Fibroblast of lung (primary cell): Measurements from ENCODE around the gene AGBL4. TPM values are rescaled to one million over a fixed set of nuclear protein-coding genes. Genes with fewer than 3 reads are reported as not detected.

ENCODE experiments used
- DNase-seq, 2 donors: peaks; one replicate each; pipeline versions ENCODE4 v3.0.0 to v3.0.0-alpha.2; 2010; ENCODE audit warnings: low read depth in 2 of 2
- H2AFZ ChIP-seq: 2 replicates; pipeline ENCODE4 v1.5.1; 2012; ENCODE audit warnings: low read length, control low read depth, inconsistent platforms
- H3K27ac ChIP-seq: 2 replicates; pipeline ENCODE4 v1.5.1; 2011; ENCODE audit warnings: low read length, control low read depth; ENCODE audit not compliant: insufficient read depth
- H3K27me3 ChIP-seq: 2 replicates; pipeline ENCODE4 v1.5.1; 2011; ENCODE audit warnings: mild to moderate bottlenecking, low read length; ENCODE audit not compliant: control insufficient read depth, insufficient read depth
- H3K36me3 ChIP-seq: 2 replicates; pipeline ENCODE4 v1.5.1; 2011; ENCODE audit warnings: low read length; ENCODE audit not compliant: control insufficient read depth, insufficient read depth
- H3K4me1 ChIP-seq: 2 replicates; pipeline ENCODE4 v1.5.1; 2011; ENCODE audit warnings: low read length; ENCODE audit not compliant: control insufficient read depth, insufficient read depth; ENCODE audit errors: extremely low read depth
- H3K4me2 ChIP-seq: 2 replicates; pipeline ENCODE4 v1.5.1; 2011; ENCODE audit warnings: low read length, control low read depth; ENCODE audit not compliant: insufficient read depth; ENCODE audit errors: extremely low read depth
- H3K4me3 ChIP-seq, 4 experiments: fragments of 200-600 bp in 1 of 4; sonication (generic) in 1 of 4; replicated peaks in 1 of 4; 2 replicates each; pipeline ENCODE4 v1.5.1; 2011 to 2016; ENCODE audit warnings: low read length in 4 of 4, low read depth in 3 of 4, mild to moderate bottlenecking in 3 of 4, control low read depth in 2 of 4, inconsistent platforms in 1 of 4, mixed read lengths in 1 of 4; ENCODE audit not compliant: insufficient read depth in 1 of 4; ENCODE audit errors: control extremely low read depth in 1 of 4
- H3K79me2 ChIP-seq: 2 replicates; pipeline ENCODE4 v1.5.1; 2012; ENCODE audit warnings: mild to moderate bottlenecking, low read length, inconsistent platforms; ENCODE audit not compliant: control insufficient read depth, insufficient read depth
- H3K9ac ChIP-seq: 2 replicates; pipeline ENCODE4 v1.5.1; 2011; ENCODE audit warnings: mild to moderate bottlenecking, low read length, control low read depth; ENCODE audit not compliant: insufficient read depth
- H3K9me3 ChIP-seq: 2 replicates; pipeline ENCODE4 v1.5.1; 2012; ENCODE audit warnings: low read depth, low read length; ENCODE audit not compliant: control insufficient read depth, insufficient read depth
- H4K20me1 ChIP-seq: 2 replicates; pipeline ENCODE4 v1.5.1; 2011; ENCODE audit warnings: low read length; ENCODE audit not compliant: control insufficient read depth, insufficient read depth; ENCODE audit errors: extremely low read depth
- EZH2 ChIP-seq: IDR thresholded peaks from 2 replicates; pipeline ENCODE4 v1.5.1; 2012; ENCODE audit warnings: low read length, control low read depth, mild to moderate bottlenecking; ENCODE audit errors: missing control alignments
- polyA plus RNA-seq, 2 donors: library from polyadenylated mRNA; depleted of rRNA in 1 of 2; stranded (reverse) in 1 of 2; unstranded in 1 of 2; fragments of >200 nt; gene quantifications; 2 replicates each; pipeline ENCODE4 v1.2.1, GENCODE V29; 2011 to 2012; ENCODE audit warnings: missing spikeins in 1 of 2
- total RNA-seq: library from RNA; depleted of rRNA; stranded (reverse); fragments of >200 nt; gene quantifications from 2 replicates; pipeline ENCODE4 v1.2.1, GENCODE V29; 2014
- TF ChIP-seq, protein P1 (sequence below), 2 donors: IDR thresholded peaks in 1 of 2; conservative IDR thresholded peaks in 1 of 2; 1 replicate in 1 of 2; 2 replicates in 1 of 2; pipeline ENCODE4 v1.5.1; 2011 to 2012; ENCODE audit warnings: low read length in 2 of 2, control low read depth in 1 of 2, inconsistent platforms in 1 of 2, low read depth in 1 of 2, mild to moderate bottlenecking in 1 of 2

Gene AGBL4
- total and polyA plus RNA-seq, 2 donors (not counting 1 experiment from before 2014, with no cell fraction given), result not detected

- Histone ChIP-seq H3K79me2 (no peaks in the 10 kb centered on the region), H3K4me2 (no peak overlapping the region), H3K4me3 (no peak overlapping the region), H3K36me3 (no peaks in the 10 kb centered on the region), H4K20me1 (no peaks in the 10 kb centered on the region), H2AFZ (no peak overlapping the region), H3K9me3 (no peaks in the 10 kb centered on the region), H3K9ac (no peak overlapping the region), H3K27me3 (no peaks in the 10 kb centered on the region), H3K4me1 (no peaks in the 10 kb centered on the region), H3K27ac (no peak overlapping the region)
- DNase-seq, result no peak
- TF ChIP-seq, protein P1, sequence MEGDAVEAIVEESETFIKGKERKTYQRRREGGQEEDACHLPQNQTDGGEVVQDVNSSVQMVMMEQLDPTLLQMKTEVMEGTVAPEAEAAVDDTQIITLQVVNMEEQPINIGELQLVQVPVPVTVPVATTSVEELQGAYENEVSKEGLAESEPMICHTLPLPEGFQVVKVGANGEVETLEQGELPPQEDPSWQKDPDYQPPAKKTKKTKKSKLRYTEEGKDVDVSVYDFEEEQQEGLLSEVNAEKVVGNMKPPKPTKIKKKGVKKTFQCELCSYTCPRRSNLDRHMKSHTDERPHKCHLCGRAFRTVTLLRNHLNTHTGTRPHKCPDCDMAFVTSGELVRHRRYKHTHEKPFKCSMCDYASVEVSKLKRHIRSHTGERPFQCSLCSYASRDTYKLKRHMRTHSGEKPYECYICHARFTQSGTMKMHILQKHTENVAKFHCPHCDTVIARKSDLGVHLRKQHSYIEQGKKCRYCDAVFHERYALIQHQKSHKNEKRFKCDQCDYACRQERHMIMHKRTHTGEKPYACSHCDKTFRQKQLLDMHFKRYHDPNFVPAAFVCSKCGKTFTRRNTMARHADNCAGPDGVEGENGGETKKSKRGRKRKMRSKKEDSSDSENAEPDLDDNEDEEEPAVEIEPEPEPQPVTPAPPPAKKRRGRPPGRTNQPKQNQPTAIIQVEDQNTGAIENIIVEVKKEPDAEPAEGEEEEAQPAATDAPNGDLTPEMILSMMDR (conservative IDR thresholded peaks at IDR 0.05 in 1 of 2, IDR thresholded peaks at IDR 0.05 in 1 of 2; ENCODE audit: low read depth in 1 of 2, low read length in 2 of 2), result no peak
- no peak for TF ChIP-seq EZH2
Measured at GRCh38 chr1:48792961-48793360, 1230.8 kb downstream of the AGBL4 start.

- H3K36me3 ChIP-seq, result no peaks in the 10 kb centered on the region
- TF ChIP-seq, protein P1 (conservative IDR thresholded peaks at IDR 0.05 in 1 of 2, IDR thresholded peaks at IDR 0.05 in 1 of 2; ENCODE audit: low read depth in 1 of 2, low read length in 2 of 2), result no peak
- TF ChIP-seq EZH2, result no peak
- H3K9ac ChIP-seq, result no peak overlapping the region
- no peaks in the 10 kb centered on the region for H3K9me3 ChIP-seq
- no peak overlapping the region for H3K4me2 ChIP-seq
- no peak overlapping the region for H3K27ac ChIP-seq
- no peak for DNase-seq
- no peaks in the 10 kb centered on the region for H3K27me3 ChIP-seq
- no peak overlapping the region for H3K4me3 ChIP-seq
- H4K20me1 ChIP-seq, result no peaks in the 10 kb centered on the region
- H2AFZ ChIP-seq, result no peak overlapping the region
- no peaks in the 10 kb centered on the region for H3K4me1 ChIP-seq
- no peaks in the 10 kb centered on the region for H3K79me2 ChIP-seq
Measured at GRCh38 chr1:48790397-48790796, 1233.4 kb downstream of the AGBL4 start.

GRCh38 chr1:48789903-48790302 is 1233.9 kb downstream of the AGBL4 start:
- no peaks in the 10 kb centered on the region for H4K20me1 ChIP-seq
- no peak for DNase-seq
- no peak overlapping the region for H2AFZ ChIP-seq
- H3K27ac ChIP-seq, result no peak overlapping the region
- no peak for TF ChIP-seq EZH2
- TF ChIP-seq, protein P1 (conservative IDR thresholded peaks at IDR 0.05 in 1 of 2, IDR thresholded peaks at IDR 0.05 in 1 of 2; ENCODE audit: low read depth in 1 of 2, low read length in 2 of 2), result no peak
- no peaks in the 10 kb centered on the region for H3K79me2 ChIP-seq
- H3K4me2 ChIP-seq, result no peak overlapping the region
- no peaks in the 10 kb centered on the region for H3K36me3 ChIP-seq
- no peaks in the 10 kb centered on the region for H3K4me1 ChIP-seq
- H3K9me3 ChIP-seq, result no peaks in the 10 kb centered on the region
- H3K9ac ChIP-seq, result no peak overlapping the region
- H3K4me3 ChIP-seq, result no peak overlapping the region
- no peaks in the 10 kb centered on the region for H3K27me3 ChIP-seq
